ENCODE data around the gene PTTG2.

Gene PTTG2

DNA sequence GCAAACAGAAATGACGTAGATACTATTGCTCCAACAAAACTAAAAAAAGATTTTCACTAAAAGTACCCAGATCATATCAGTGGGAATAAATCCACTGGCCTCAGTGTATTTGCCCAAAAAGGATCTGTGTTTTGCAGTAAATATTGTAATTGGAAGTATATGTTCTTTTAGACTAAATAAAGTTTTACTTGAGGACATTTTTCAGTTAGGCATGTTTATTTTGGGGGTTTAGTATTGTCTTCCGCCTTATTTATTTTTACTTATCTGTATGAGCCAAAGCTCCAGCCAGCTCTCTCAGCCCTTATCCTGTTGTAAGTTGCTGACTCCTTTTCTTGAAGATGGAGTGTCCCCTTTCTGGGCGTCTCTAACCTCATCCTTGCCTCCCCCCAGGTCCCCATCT lies 49.8 kb downstream of the PTTG2 start:
- Histone ChIP-seq H3K36me3 (ENCODE audit: control insufficient read depth, low read length) (peaks cover 50% of the 10 kb centered on the region), H3K9me2 (replicated peaks; ENCODE audit: control insufficient read depth, low read length) (no peaks in the 10 kb centered on the region)

More for the DNA sequence above, 49.8 kb downstream of the PTTG2 start:
- no peaks in the 10 kb centered on the region for H3K27me3 ChIP-seq (ENCODE audit: control insufficient read depth, low read length)
- no peak overlapping the region for H3K4me3 ChIP-seq (ENCODE audit: low read length)
- no peaks in the 10 kb centered on the region for H3F3A ChIP-seq (ENCODE audit: control insufficient read depth, insufficient read depth)
- peaks cover 40% of the 10 kb centered on the region for H3K4me1 ChIP-seq (ENCODE audit: control insufficient read depth, low read length)
- H4K20me1 ChIP-seq (ENCODE audit: control insufficient read depth, insufficient read depth, low read depth, low read length), result peaks cover 29% of the 10 kb centered on the region
- H3K27ac ChIP-seq (ENCODE audit: low read depth, low read length), result no peak overlapping the region
- TF ChIP-seq EZH2phosphoT487 (IDR thresholded peaks at IDR 0.05; ENCODE audit: borderline replicate concordance, low read length), result no peak
- TF ChIP-seq, protein P1, sequence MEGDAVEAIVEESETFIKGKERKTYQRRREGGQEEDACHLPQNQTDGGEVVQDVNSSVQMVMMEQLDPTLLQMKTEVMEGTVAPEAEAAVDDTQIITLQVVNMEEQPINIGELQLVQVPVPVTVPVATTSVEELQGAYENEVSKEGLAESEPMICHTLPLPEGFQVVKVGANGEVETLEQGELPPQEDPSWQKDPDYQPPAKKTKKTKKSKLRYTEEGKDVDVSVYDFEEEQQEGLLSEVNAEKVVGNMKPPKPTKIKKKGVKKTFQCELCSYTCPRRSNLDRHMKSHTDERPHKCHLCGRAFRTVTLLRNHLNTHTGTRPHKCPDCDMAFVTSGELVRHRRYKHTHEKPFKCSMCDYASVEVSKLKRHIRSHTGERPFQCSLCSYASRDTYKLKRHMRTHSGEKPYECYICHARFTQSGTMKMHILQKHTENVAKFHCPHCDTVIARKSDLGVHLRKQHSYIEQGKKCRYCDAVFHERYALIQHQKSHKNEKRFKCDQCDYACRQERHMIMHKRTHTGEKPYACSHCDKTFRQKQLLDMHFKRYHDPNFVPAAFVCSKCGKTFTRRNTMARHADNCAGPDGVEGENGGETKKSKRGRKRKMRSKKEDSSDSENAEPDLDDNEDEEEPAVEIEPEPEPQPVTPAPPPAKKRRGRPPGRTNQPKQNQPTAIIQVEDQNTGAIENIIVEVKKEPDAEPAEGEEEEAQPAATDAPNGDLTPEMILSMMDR (IDR thresholded peaks at IDR 0.05; ENCODE audit: low read depth, low read length, poor library complexity, severe bottlenecking), result no peak
- no peak overlapping the region for H3K4me2 ChIP-seq (ENCODE audit: low read length)
- H3K79me2 ChIP-seq (ENCODE audit: control insufficient read depth, low read length), result peaks cover 99% of the 10 kb centered on the region
- no peaks in the 10 kb centered on the region for H3K9me3 ChIP-seq (ENCODE audit: control insufficient read depth, insufficient read depth, low read length)

Data from DOHH2 (cell line).